ENCODE measurements around the gene ASIC4. TPM values are rescaled to one million over a fixed set of nuclear protein-coding genes. Genes with fewer than 3 reads are reported as not detected.

The ASIC4 gene
- total RNA-seq, 4 donors from 2014 or later, result not detected

- no peak overlapping the region for H3K27ac ChIP-seq (replicated peaks in 1 of 4)
- no peak for DNase-seq (ENCODE audit: extremely low spot score)
- 72% methylated on average over 15 of the region's 16 CpGs for WGBS
- H3K4me3 ChIP-seq, result no peak overlapping the region
- intact Hi-C loops (cut with DNase I), result no loop called here
- peaks cover 18 to 43% (median 41%) of the 10 kb centered on the region in 4 donors for H3K4me1 ChIP-seq
- H3K9me3 ChIP-seq, result no peaks in the 10 kb centered on the region
- TF ChIP-seq, protein P1, sequence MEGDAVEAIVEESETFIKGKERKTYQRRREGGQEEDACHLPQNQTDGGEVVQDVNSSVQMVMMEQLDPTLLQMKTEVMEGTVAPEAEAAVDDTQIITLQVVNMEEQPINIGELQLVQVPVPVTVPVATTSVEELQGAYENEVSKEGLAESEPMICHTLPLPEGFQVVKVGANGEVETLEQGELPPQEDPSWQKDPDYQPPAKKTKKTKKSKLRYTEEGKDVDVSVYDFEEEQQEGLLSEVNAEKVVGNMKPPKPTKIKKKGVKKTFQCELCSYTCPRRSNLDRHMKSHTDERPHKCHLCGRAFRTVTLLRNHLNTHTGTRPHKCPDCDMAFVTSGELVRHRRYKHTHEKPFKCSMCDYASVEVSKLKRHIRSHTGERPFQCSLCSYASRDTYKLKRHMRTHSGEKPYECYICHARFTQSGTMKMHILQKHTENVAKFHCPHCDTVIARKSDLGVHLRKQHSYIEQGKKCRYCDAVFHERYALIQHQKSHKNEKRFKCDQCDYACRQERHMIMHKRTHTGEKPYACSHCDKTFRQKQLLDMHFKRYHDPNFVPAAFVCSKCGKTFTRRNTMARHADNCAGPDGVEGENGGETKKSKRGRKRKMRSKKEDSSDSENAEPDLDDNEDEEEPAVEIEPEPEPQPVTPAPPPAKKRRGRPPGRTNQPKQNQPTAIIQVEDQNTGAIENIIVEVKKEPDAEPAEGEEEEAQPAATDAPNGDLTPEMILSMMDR (IDR thresholded peaks at IDR 0.05), result no peak
- no peak for TF ChIP-seq EP300 (IDR thresholded peaks at IDR 0.05)
- no peak for TF ChIP-seq POLR2AphosphoS5 (IDR thresholded peaks at IDR 0.05)
- no peak for TF ChIP-seq POLR2A (IDR thresholded peaks at IDR 0.05; ENCODE audit: low read depth)
- peaks cover 0 to 2% (median 0%) of the 10 kb centered on the region in 4 donors for H3K36me3 ChIP-seq
- peaks cover 0 to 83% (median 3%) of the 10 kb centered on the region in 4 donors for H3K27me3 ChIP-seq
Observed at GRCh38 chr2:219512524-219513216, 1.6 kb upstream of the ASIC4 start.

DNA sequence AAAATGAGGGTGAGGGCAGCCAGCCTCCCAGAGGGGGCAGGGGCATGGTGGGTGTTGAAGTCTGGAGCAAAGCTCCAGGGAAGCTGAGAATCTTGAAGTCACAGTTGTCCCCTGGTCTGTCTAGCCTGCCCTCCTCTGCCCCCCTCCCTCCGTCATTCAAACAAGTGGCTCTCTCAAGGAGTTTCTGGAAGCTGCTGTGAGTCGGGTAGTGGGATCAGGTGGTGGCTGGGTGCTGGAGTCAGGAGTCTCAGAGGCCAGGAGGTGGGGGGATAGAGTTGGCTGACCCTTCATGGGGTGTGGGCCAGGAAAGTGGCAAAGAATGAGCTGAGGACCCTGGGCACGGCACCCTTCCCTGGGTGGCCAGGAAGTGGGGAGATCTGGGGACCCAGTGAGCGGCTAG, 495 bp upstream of the ASIC4 start:
- TF ChIP-seq EP300 (IDR thresholded peaks at IDR 0.05) (no peak), POLR2AphosphoS5 (IDR thresholded peaks at IDR 0.05) (no peak), POLR2A (IDR thresholded peaks at IDR 0.05; ENCODE audit: low read depth) (no peak)
- TF ChIP-seq, protein P1 (IDR thresholded peaks at IDR 0.05), result no peak
- Histone ChIP-seq H3K9me3 (no peaks in the 10 kb centered on the region), H3K36me3 (no peaks in the 10 kb centered on the region), H3K27me3 (peaks cover 0 to 72% (median 3%) of the 10 kb centered on the region in 4 donors), H3K4me1 (peaks cover 18 to 32% (median 31%) of the 10 kb centered on the region in 4 donors), H3K27ac (replicated peaks in 1 of 4) (no peak overlapping the region), H3K4me3 (no peak overlapping the region)
- DNase-seq (ENCODE audit: extremely low spot score), result no peak
- WGBS, result 36% methylated on average over 4 of the region's 4 CpGs
- intact Hi-C loops (cut with DNase I), result no loop called here

DNA sequence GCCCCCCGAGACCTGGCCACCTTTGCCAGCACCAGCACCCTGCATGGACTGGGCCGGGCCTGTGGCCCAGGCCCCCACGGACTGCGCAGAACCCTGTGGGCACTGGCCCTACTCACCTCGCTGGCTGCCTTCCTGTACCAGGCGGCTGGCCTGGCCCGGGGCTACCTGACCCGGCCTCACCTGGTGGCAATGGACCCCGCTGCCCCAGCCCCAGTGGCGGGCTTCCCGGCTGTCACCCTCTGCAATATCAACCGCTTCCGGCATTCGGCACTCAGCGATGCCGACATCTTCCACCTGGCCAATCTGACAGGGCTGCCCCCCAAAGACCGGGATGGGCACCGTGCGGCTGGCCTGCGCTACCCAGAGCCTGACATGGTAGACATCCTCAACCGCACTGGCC, 554 bp downstream of the ASIC4 start:
- DNase-seq (ENCODE audit: extremely low spot score), result no peak
- 84% methylated on average over 15 of the region's 21 CpGs for WGBS
- TF ChIP-seq POLR2AphosphoS5 (IDR thresholded peaks at IDR 0.05) (no peak), POLR2A (IDR thresholded peaks at IDR 0.05; ENCODE audit: low read depth) (no peak), EP300 (IDR thresholded peaks at IDR 0.05) (no peak)
- TF ChIP-seq, protein P1 (IDR thresholded peaks at IDR 0.05), result no peak
- Histone ChIP-seq H3K4me3 (no peak overlapping the region), H3K4me1 (peaks cover 9 to 22% (median 20%) of the 10 kb centered on the region in 4 donors), H3K36me3 (no peaks in the 10 kb centered on the region), H3K9me3 (no peaks in the 10 kb centered on the region), H3K27ac (replicated peaks in 1 of 4) (no peak overlapping the region), H3K27me3 (peaks cover 0 to 65% (median 3%) of the 10 kb centered on the region in 4 donors)
- intact Hi-C loops (cut with DNase I), result no loop called here

DNA sequence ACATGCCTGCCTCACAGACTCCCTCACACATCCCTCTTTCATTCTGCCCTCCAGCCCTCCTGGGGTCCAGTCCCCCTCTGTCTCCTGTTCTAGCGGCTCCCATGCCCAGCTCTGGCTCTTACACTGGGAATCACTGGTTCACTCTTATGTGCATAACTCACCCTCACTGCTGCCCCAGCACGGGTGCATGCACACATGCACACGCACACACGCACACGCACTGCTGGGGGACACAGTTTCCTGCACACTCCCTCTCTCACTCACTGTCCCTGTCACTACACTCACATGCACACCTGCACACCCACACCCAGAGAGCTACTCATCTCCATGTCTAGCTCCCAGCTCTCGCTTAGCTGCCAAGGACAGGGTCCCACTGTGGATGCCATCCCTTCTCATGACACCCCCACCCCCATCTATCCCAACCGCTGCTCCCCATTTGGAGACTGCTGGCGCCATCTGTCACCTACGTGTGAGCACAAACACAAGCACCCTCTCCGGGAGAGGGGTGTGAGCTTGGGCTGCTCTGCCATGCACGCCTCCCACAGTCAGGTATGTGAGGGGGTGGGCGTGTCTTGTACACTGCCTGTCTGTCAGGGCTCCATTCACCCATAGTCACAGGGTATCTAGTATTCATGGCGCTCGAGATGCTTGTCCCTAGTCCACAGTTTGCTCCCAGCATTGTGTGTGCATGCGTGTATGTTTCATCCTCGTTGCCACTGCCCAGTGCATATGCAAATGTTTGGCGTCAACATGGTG, 1.8 kb downstream of the ASIC4 start:
- H3K9me3 ChIP-seq, result no peaks in the 10 kb centered on the region
- intact Hi-C loops (cut with DNase I), result no loop called here
- no peak for DNase-seq (ENCODE audit: extremely low spot score)
- no peaks in the 10 kb centered on the region for H3K36me3 ChIP-seq
- H3K4me1 ChIP-seq, result peaks cover 10 to 21% (median 15%) of the 10 kb centered on the region in 4 donors
- no peak overlapping the region for H3K4me3 ChIP-seq
- no peak overlapping the region for H3K27ac ChIP-seq (replicated peaks in 1 of 4)
- peaks cover 0 to 66% (median 3%) of the 10 kb centered on the region in 4 donors for H3K27me3 ChIP-seq
- TF ChIP-seq POLR2A (IDR thresholded peaks at IDR 0.05; ENCODE audit: low read depth) (no peak), POLR2AphosphoS5 (IDR thresholded peaks at IDR 0.05) (no peak), EP300 (IDR thresholded peaks at IDR 0.05) (no peak)
- TF ChIP-seq, protein P1 (IDR thresholded peaks at IDR 0.05), result no peak
- 80% methylated on average over 17 of the region's 17 CpGs for WGBS

Measured in esophagus muscularis mucosa (tissue), 4 donors.